Measurements from ENCODE around the gene BCL2L13. TPM values are rescaled to one million over a fixed set of nuclear protein-coding genes. Genes with fewer than 3 reads are reported as not detected.

The BCL2L13 gene
- polyA plus RNA-seq, 1 experiment, result 64.1 TPM

DNA sequence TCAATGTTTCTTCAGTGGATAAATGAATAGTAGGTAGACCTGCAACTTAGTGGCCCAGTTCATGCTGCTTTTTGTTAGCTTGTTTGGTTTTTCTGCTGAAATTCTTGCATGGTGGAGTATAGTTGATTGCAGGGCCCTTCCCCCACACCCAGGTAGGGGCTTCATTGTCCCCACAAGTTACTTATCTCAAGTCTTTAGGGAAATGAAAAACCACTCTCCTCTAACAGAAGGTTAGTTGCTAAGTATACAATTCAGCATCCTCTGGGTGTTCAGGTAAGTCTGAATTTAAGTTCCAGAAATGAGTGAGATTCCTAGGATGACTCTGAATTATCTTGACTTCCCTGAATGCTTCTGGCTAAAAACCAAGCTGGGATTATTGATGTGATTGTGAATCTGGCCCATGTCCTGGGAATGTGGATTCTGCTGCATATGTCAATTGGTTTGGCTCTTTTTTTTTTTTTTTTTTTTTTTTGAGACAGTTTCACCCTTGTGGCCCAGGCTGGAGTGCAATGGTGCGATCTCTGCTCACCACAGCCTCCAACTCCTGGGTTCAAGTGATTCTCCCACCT lies 40.3 kb downstream of the BCL2L13 start:
- TF ChIP-seq, protein P1, sequence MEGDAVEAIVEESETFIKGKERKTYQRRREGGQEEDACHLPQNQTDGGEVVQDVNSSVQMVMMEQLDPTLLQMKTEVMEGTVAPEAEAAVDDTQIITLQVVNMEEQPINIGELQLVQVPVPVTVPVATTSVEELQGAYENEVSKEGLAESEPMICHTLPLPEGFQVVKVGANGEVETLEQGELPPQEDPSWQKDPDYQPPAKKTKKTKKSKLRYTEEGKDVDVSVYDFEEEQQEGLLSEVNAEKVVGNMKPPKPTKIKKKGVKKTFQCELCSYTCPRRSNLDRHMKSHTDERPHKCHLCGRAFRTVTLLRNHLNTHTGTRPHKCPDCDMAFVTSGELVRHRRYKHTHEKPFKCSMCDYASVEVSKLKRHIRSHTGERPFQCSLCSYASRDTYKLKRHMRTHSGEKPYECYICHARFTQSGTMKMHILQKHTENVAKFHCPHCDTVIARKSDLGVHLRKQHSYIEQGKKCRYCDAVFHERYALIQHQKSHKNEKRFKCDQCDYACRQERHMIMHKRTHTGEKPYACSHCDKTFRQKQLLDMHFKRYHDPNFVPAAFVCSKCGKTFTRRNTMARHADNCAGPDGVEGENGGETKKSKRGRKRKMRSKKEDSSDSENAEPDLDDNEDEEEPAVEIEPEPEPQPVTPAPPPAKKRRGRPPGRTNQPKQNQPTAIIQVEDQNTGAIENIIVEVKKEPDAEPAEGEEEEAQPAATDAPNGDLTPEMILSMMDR (IDR thresholded peaks at IDR 0.05; ENCODE audit: low read depth, low read length), result no peak
- H3K27me3 ChIP-seq (ENCODE audit: control insufficient read depth, insufficient read depth, low read length), result no peaks in the 10 kb centered on the region
- no peaks in the 10 kb centered on the region for H3K9me3 ChIP-seq (ENCODE audit: control insufficient read depth, insufficient read depth, low read length)
- ChIA-PET POLR2A (interaction anchor here (0.7 kb wide), 1 partner anchor 516 kb away, joined by 13 read pairs; no protein-coding TSS in a partner anchor), CTCF (interaction anchor here (1.0 kb wide), 1 partner anchor 64 kb away, joined by 3 read pairs; no protein-coding TSS in a partner anchor)
- no peak overlapping the region for H3K4me3 ChIP-seq (ENCODE audit: low read depth, low read length)
- H3K27ac ChIP-seq (ENCODE audit: low read depth, low read length), result no peak overlapping the region
- no peak for DNase-seq (ENCODE audit: low read depth, low spot score)

DNA sequence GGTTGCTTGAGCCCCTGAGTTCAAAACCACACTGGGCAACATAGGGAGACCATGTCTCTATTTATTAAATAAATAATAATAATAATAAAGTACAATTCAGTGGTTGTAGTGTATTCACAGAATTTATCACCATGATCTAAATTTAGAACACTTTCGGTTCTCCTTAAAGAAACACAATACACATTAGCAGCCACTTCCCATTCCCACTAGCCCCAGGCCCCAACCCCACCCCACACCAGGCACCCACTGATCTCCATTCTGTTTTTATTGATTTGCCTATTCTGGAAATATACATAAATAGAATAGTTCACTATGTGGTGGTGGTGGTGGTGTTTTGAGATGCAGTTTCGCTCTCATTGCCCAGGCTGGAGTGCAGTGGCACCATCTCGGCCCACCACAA lies 45.7 kb downstream of the BCL2L13 start:
- TF ChIP-seq, protein P1 (IDR thresholded peaks at IDR 0.05; ENCODE audit: low read depth, low read length), result no peak
- CTCF ChIA-PET, result no interaction called here
- Histone ChIP-seq H3K27ac (ENCODE audit: low read depth, low read length) (no peak overlapping the region), H3K27me3 (ENCODE audit: control insufficient read depth, insufficient read depth, low read length) (no peaks in the 10 kb centered on the region), H3K9me3 (ENCODE audit: control insufficient read depth, insufficient read depth, low read length) (no peaks in the 10 kb centered on the region), H3K4me3 (ENCODE audit: low read depth, low read length) (no peak overlapping the region)
- DNase-seq (ENCODE audit: low read depth, low spot score), result no peak
- POLR2A ChIA-PET, result no interaction called here

DNA sequence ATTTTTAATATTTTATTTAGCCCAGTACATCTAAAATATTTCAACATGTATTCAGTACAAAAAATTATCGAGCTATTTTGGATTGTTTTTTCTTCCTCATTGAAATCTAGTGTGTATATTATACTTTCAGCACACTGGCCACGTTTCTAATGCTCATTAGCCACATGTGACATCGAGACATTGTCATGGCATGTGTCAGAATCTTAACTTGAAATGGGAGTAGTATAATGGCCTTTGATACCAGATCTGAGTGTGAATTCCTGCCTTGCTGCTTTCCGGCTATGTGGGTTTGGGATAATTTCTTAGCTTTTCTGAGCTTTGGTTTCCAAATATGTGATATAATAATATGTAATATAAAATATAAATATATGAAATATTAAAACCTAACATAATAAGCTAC lies 54.3 kb downstream of the BCL2L13 start:
- Histone ChIP-seq H3K9me3 (ENCODE audit: control insufficient read depth, insufficient read depth, low read length) (no peaks in the 10 kb centered on the region), H3K27ac (ENCODE audit: low read depth, low read length) (no peak overlapping the region), H3K27me3 (ENCODE audit: control insufficient read depth, insufficient read depth, low read length) (no peaks in the 10 kb centered on the region), H3K4me3 (ENCODE audit: low read depth, low read length) (no peak overlapping the region)
- CTCF ChIA-PET, result interaction anchor here (0.8 kb wide), 1 partner anchor 135 kb away, joined by 6 read pairs; no protein-coding TSS in a partner anchor
- TF ChIP-seq, protein P1 (IDR thresholded peaks at IDR 0.05; ENCODE audit: low read depth, low read length), result no peak
- POLR2A ChIA-PET, result no interaction called here
- no peak for DNase-seq (ENCODE audit: low read depth, low spot score)

- Histone ChIP-seq H3K9me3 (ENCODE audit: control insufficient read depth, insufficient read depth, low read length) (no peaks in the 10 kb centered on the region), H3K27ac (ENCODE audit: low read depth, low read length) (no peak overlapping the region), H3K27me3 (ENCODE audit: control insufficient read depth, insufficient read depth, low read length) (no peaks in the 10 kb centered on the region), H3K4me3 (ENCODE audit: low read depth, low read length) (no peak overlapping the region)
- TF ChIP-seq, protein P1 (IDR thresholded peaks at IDR 0.05; ENCODE audit: low read depth, low read length), result no peak
- ChIA-PET POLR2A (no interaction called here), CTCF (no interaction called here)
- no peak for DNase-seq (ENCODE audit: low read depth, low spot score)
Observed at GRCh38 chr22:17694193-17694592, 55.6 kb downstream of the BCL2L13 start.

DNA sequence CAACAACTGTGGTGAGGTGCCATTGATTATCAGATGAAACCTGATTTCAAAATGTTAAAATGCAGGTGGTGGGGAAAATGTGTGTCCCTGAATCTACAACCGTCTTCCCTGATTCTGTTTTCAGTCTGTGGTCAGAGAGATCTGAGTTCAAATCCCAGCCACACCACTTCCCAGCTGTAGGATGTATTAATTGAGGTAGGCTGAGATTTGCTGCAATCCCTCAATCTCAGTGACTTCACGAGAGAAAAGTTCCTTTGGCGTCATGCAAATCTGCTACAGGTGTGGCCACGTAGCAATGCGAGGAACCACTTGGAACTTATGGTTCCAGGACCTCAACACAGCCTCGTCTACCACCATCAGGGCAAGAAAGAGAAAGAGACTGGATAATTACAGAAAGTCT lies 56.2 kb downstream of the BCL2L13 start:
- Histone ChIP-seq H3K27me3 (ENCODE audit: control insufficient read depth, insufficient read depth, low read length) (no peaks in the 10 kb centered on the region), H3K9me3 (ENCODE audit: control insufficient read depth, insufficient read depth, low read length) (no peaks in the 10 kb centered on the region), H3K4me3 (ENCODE audit: low read depth, low read length) (no peak overlapping the region), H3K27ac (ENCODE audit: low read depth, low read length) (no peak overlapping the region)
- DNase-seq (ENCODE audit: low read depth, low spot score), result no peak
- TF ChIP-seq, protein P1 (IDR thresholded peaks at IDR 0.05; ENCODE audit: low read depth, low read length), result no peak
- ChIA-PET CTCF (no interaction called here), POLR2A (no interaction called here)

All from AG04450 (cell line).